Thoracic aorta endothelial cell (primary cell): ENCODE data around the gene HTR6. TPM values are rescaled to one million over a fixed set of nuclear protein-coding genes. Genes with fewer than 3 reads are reported as not detected.

Source experiments
- total RNA-seq: library from RNA; depleted of rRNA; stranded (reverse); fragments of >200 nt; gene quantifications from 2 replicates; pipeline ENCODE4 v1.2.3, GENCODE V29; 2012

HTR6 gene
- 0.07 TPM in 1 of 2 replicates, not detected in the other for total RNA-seq

GRCh38 chr1:19664453-19665185 lies at the start of gene HTR6:
Gene HTR6, plus strand, starts transcription at chr1:19664875. Its CDS starts 879 bp downstream, at chr1:19665754.

DNA sequence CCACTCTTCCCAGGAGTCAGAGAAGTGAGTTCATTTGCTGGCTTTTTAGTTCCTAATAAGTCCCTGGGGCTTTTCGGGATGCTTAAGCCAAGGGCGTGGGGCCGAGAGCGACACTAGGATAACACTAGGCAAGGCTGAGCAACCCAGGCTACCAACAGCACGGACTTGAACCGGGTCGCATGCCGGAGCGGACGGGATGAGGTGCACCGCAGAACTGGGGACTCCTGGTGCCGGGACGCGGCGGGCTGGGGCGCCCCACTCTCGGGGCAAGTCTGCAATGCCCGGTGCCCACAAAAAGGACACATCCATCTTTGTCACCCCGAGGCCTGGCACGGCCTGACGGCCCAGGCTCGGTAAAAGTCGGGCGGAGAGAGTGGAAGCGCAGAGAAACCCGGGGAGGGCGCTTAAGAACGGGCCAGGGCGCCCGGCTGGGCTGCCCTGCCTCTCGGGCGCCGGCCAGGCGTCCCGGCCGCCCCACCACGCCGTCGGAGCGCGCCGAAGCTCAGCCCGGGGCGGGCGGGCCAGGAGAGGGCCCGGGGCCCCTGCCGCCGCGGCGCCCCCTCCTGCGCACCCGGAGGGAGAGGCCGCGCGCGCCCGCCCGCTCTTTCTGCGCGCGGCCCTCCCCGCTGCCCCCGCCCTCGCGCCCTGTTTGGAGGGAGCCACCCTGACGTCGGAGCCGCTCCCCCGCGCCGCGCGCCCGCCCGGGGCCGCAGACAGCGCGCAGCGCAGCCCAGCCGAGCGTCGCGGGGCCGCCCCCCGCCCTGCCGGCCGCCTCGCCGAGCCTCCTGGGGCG lies 20.9 kb upstream of the HTR6 start, which contains the start of gene NBL1:
NBL1 (plus strand) TSS at position 710 of the 793 bp plus-strand sequence. CDS start 10,720 bp downstream, outside the sequence.

Other genes starting within 250 kb of the HTR6 start
- 151 and 181 TPM in 2 replicates for gene CAPZB, start 179.3 kb upstream of the HTR6 start, total RNA-seq
- gene NBL1, start 20.6 kb upstream of the HTR6 start, total RNA-seq, result 31.5 and 33.3 TPM in 2 replicates
- 6.0 and 9.6 TPM in 2 replicates for gene TMCO4, start 135.0 kb downstream of the HTR6 start, total RNA-seq
- not detected in 2 replicates for gene RNF186, start 150.4 kb downstream of the HTR6 start, total RNA-seq
- 7.2 and 8.9 TPM in 2 replicates for gene OTUD3, start 217.5 kb downstream of the HTR6 start, total RNA-seq